Neural progenitor cell (in vitro differentiated cells): Measurements from ENCODE around the gene GABPB2. TPM values are rescaled to one million over a fixed set of nuclear protein-coding genes. Genes with fewer than 3 reads are reported as not detected.

Experiments
- DNase-seq: peaks from one replicate; pipeline ENCODE4 v3.0.0-alpha.2; 2016; ENCODE audit warnings: low spot score
- H2AFZ ChIP-seq: fragments of 200-600 bp; sonication (generic); replicated peaks from 2 replicates; pipeline ENCODE4 v1.6.1; 2016; ENCODE audit warnings: antibody characterized with exemption
- H3F3A ChIP-seq: fragments of 200-600 bp; sonication (generic); 2 replicates; pipeline ENCODE4 v1.6.1; 2016; ENCODE audit warnings: antibody characterized with exemption, low read depth
- H3K27ac ChIP-seq: fragments of 200-600 bp; sonication (generic); 2 replicates; pipeline ENCODE4 v1.5.1; 2016; ENCODE audit warnings: mild to moderate bottlenecking
- H3K27me3 ChIP-seq: fragments of 200-600 bp; sonication (generic); 2 replicates; pipeline ENCODE4 v1.6.1; 2016; ENCODE audit warnings: mild to moderate bottlenecking, moderate library complexity
- H3K36me3 ChIP-seq: fragments of 200-600 bp; sonication (generic); 2 replicates; pipeline ENCODE4 v1.5.1; 2016
- H3K4me1 ChIP-seq: fragments of 200-600 bp; sonication (generic); 2 replicates; pipeline ENCODE4 v1.6.1; 2016; ENCODE audit warnings: mixed run types
- H3K4me2 ChIP-seq: fragments of 200-600 bp; sonication (generic); 2 replicates; pipeline ENCODE4 v1.6.1; 2016
- H3K4me3 ChIP-seq: fragments of 200-600 bp; sonication (generic); 2 replicates; pipeline ENCODE4 v1.5.1; 2016
- H3K79me2 ChIP-seq: fragments of 200-600 bp; sonication (generic); 2 replicates; pipeline ENCODE4 v1.6.1; 2016; ENCODE audit warnings: low read depth
- H3K9ac ChIP-seq: fragments of 200-600 bp; sonication (generic); 2 replicates; pipeline ENCODE4 v1.6.1; 2016
- H3K9me3 ChIP-seq: fragments of 200-600 bp; sonication (generic); 2 replicates; pipeline ENCODE4 v1.5.1; 2016; ENCODE audit warnings: low read depth
- H4K20me1 ChIP-seq: fragments of 200-600 bp; sonication (generic); 2 replicates; pipeline ENCODE4 v1.6.1; 2016; ENCODE audit warnings: low read depth
- H3K27ac Mint-ChIP-seq: 3 replicates; pipeline ENCODE4 v1.8.0; 2021; ENCODE audit warnings: mixed read lengths
- H3K27me3 Mint-ChIP-seq: 2 replicates; pipeline ENCODE4 v1.8.0; 2022; ENCODE audit warnings: low read depth, mild to moderate bottlenecking, inconsistent platforms, moderate library complexity, mixed read lengths; ENCODE audit not compliant: insufficient read depth
- H3K36me3 Mint-ChIP-seq: 3 replicates; pipeline ENCODE4 v1.8.0; 2021; ENCODE audit warnings: mixed read lengths
- H3K4me1 Mint-ChIP-seq: 3 replicates; pipeline ENCODE4 v1.8.0; 2021; ENCODE audit warnings: mixed read lengths
- H3K4me3 Mint-ChIP-seq: 3 replicates; pipeline ENCODE4 v1.8.0; 2021; ENCODE audit warnings: mild to moderate bottlenecking, moderate library complexity, mixed read lengths
- H3K9me3 Mint-ChIP-seq: 3 replicates; pipeline ENCODE4 v1.8.0; 2020; ENCODE audit warnings: mixed read lengths
- EZH2 ChIP-seq: fragments of 200-600 bp; sonication (generic); IDR thresholded peaks from 2 replicates; pipeline ENCODE4 v1.6.1; 2017; ENCODE audit warnings: antibody characterized with exemption, mild to moderate bottlenecking, moderate library complexity
- EZH2phosphoT487 ChIP-seq: fragments of 200-600 bp; sonication (generic); IDR thresholded peaks from 2 replicates; pipeline ENCODE4 v1.6.1; 2017; ENCODE audit warnings: antibody characterized with exemption
- total RNA-seq: library from RNA; depleted of rRNA; stranded (reverse); fragments of >200 nt; gene quantifications from 2 replicates; pipeline ENCODE4 v1.2.3, GENCODE V29; 2015; ENCODE audit warnings: low replicate concordance
- TF ChIP-seq, protein P1 (sequence below): fragments of 200-600 bp; sonication (generic); IDR thresholded peaks from 2 replicates; pipeline ENCODE4 v1.5.1; 2017; ENCODE audit warnings: antibody characterized with exemption, mild to moderate bottlenecking

Gene GABPB2
- 6.5 and 6.9 TPM in 2 replicates for total RNA-seq

DNA sequence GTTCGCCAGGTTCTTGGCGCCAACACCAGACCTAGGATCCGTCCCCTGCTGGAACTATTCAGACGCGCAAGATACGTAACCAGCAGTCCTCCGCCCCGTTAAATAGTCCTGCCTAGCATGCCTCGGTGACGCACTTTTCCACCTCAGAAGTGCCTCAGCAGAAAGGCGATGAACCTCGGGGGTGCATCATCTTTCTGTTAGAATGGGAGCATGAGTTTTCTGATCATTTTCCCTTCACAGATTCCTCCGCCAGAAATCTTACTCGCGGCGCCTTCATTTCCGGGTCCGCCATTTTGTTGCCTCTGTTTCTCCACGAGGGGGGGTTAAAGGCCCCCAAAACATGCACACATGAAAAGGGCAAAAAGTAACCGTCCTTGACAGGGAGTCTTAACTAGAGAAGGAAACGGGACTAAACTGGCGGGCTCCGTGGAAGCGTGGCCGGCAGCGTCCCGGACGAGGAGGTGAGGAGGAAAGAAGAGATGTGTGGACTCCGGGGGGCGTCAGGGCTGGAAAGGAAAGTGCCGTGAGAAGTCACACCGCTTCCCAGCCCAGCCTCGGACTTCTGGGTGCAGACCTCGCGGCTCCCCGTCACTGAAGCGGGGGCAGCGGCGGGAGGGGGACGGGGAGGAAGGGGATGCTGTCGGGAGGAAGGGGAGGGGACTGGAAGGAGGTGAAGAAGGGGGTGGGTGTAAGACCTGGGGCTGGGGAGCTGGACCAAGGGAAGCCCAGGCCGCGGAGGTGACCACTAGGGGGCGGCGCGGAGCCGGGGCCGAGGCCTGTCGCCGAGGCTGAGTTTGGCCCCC lies at the start of gene GABPB2:
Gene GABPB2 (plus strand): TSS at position 288 of the 803 bp plus-strand sequence. CDS start 17,429 bp downstream, outside the sequence.
- H3K27me3 Mint-ChIP-seq: peaks cover 10% of the 10 kb centered on the region
- H3K9me3 Mint-ChIP-seq: no peaks in the 10 kb centered on the region
- peak within 1 kb of the TSS; percentile 99 for H3K27ac Mint-ChIP-seq

DNA sequence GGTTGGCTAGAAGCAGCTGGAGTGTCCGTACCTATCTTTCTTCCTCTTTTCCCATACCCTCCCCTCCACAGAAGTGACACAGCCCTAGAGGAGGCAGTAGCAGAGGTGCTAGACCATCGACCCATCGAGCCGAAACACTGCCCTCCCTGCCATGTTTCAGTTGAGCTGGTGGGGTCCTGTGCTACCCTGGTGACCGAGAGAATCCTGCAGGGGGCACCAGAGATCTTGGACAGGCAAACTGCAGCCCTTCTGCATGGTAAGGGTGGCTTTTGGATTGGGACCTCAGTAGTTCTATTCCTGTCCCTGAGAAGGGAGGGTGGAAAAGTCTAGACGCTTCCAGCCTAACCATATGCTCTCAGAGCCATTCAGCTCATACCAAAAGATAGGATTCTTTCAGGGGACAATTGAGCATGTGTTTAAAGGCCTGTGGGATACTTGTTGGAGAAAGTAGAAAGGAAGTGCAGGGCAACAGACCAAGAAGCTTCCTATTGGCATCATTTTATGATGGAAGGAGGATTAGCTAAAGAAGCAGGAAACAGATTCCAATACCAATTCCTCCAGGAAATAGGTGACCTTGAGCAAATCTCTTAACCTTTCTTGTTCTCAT lies 45.9 kb upstream of the GABPB2 start:
- TF ChIP-seq EZH2 (no peak), EZH2phosphoT487 (no peak)
- TF ChIP-seq, protein P1, sequence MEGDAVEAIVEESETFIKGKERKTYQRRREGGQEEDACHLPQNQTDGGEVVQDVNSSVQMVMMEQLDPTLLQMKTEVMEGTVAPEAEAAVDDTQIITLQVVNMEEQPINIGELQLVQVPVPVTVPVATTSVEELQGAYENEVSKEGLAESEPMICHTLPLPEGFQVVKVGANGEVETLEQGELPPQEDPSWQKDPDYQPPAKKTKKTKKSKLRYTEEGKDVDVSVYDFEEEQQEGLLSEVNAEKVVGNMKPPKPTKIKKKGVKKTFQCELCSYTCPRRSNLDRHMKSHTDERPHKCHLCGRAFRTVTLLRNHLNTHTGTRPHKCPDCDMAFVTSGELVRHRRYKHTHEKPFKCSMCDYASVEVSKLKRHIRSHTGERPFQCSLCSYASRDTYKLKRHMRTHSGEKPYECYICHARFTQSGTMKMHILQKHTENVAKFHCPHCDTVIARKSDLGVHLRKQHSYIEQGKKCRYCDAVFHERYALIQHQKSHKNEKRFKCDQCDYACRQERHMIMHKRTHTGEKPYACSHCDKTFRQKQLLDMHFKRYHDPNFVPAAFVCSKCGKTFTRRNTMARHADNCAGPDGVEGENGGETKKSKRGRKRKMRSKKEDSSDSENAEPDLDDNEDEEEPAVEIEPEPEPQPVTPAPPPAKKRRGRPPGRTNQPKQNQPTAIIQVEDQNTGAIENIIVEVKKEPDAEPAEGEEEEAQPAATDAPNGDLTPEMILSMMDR: peak; percentile 76
- H3K9ac ChIP-seq: no peak overlapping the region

More for the DNA sequence above, at the start of gene GABPB2:
- Histone ChIP-seq H3K36me3 (no peaks in the 10 kb centered on the region), H2AFZ (peak within 1 kb of the TSS; percentile 90), H3K27ac (peak within 1 kb of the TSS; percentile 98), H3K27me3 (no peaks in the 10 kb centered on the region), H3K4me2 (peak within 1 kb of the TSS; percentile 87), H3K9ac (peak within 1 kb of the TSS; percentile 66), H3K4me1 (no peaks in the 10 kb centered on the region), H3F3A (peaks cover 49% of the 10 kb centered on the region), H4K20me1 (no peaks in the 10 kb centered on the region), H3K9me3 (no peaks in the 10 kb centered on the region), H3K4me3 (peak within 1 kb of the TSS; percentile 82), H3K79me2 (peaks cover 42% of the 10 kb centered on the region)
- Mint-ChIP-seq H3K4me3 (peak within 1 kb of the TSS; percentile 92), H3K4me1 (peaks cover 17% of the 10 kb centered on the region), H3K36me3 (peaks cover 23% of the 10 kb centered on the region)
- TF ChIP-seq, protein P1: peak; percentile 81
- TF ChIP-seq EZH2phosphoT487 (no peak), EZH2 (peak; percentile 21)
- peak; percentile 93 for DNase-seq

DNA sequence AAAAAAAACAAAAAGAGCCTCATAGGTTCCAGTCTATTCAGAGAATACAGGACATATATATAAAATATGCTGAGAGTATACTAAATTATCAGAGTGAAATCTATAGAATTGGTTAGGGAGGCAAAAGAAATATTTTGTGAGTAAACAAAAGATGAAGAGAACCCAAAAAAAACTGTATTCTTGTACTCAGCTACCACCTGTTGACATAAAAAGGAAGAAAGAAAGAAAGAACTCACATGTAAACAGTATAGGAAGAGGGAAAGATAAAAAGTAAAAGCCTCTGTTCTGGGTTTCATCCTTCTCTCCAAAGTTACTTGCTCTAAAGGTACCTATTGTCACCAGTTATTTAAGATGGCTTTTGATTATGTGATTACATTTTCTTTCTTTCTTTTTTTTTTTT lies 44.1 kb upstream of the GABPB2 start:
- H3K27ac Mint-ChIP-seq: no peak overlapping the region
- no peak for DNase-seq
- TF ChIP-seq, protein P1: no peak
- TF ChIP-seq EZH2: no peak
- TF ChIP-seq EZH2phosphoT487: no peak
- Histone ChIP-seq H3K4me1 (no peaks in the 10 kb centered on the region), H3K9me3 (no peaks in the 10 kb centered on the region), H3F3A (peaks cover 5% of the 10 kb centered on the region), H3K27ac (no peak overlapping the region), H3K9ac (no peak overlapping the region), H3K27me3 (no peaks in the 10 kb centered on the region), H3K79me2 (no peaks in the 10 kb centered on the region), H3K4me3 (no peak overlapping the region), H3K4me2 (no peak overlapping the region), H3K36me3 (no peaks in the 10 kb centered on the region), H4K20me1 (peaks cover 5% of the 10 kb centered on the region), H2AFZ (no peak overlapping the region)
- peaks cover 21% of the 10 kb centered on the region for H3K36me3 Mint-ChIP-seq
- peaks cover 2% of the 10 kb centered on the region for H3K27me3 Mint-ChIP-seq
- H3K4me3 Mint-ChIP-seq: no peak overlapping the region
- peaks cover 7% of the 10 kb centered on the region for H3K4me1 Mint-ChIP-seq
- H3K9me3 Mint-ChIP-seq: no peaks in the 10 kb centered on the region

More for the DNA sequence above, 45.9 kb upstream of the GABPB2 start:
- H3K4me1 ChIP-seq: no peaks in the 10 kb centered on the region
- H3K36me3 ChIP-seq: no peaks in the 10 kb centered on the region
- H4K20me1 ChIP-seq: peaks cover 5% of the 10 kb centered on the region
- no peak overlapping the region for H3K4me3 Mint-ChIP-seq
- DNase-seq: peak; percentile 83
- no peak overlapping the region for H2AFZ ChIP-seq
- no peak overlapping the region for H3K27ac Mint-ChIP-seq
- no peaks in the 10 kb centered on the region for H3K79me2 ChIP-seq
- no peaks in the 10 kb centered on the region for H3K9me3 Mint-ChIP-seq
- H3K9me3 ChIP-seq: no peaks in the 10 kb centered on the region
- no peak overlapping the region for H3K27ac ChIP-seq
- H3F3A ChIP-seq: peaks cover 5% of the 10 kb centered on the region
- H3K27me3 Mint-ChIP-seq: peaks cover 2% of the 10 kb centered on the region
- peaks cover 21% of the 10 kb centered on the region for H3K36me3 Mint-ChIP-seq
- no peaks in the 10 kb centered on the region for H3K27me3 ChIP-seq
- H3K4me2 ChIP-seq: no peak overlapping the region
- no peak overlapping the region for H3K4me3 ChIP-seq
- H3K4me1 Mint-ChIP-seq: peaks cover 7% of the 10 kb centered on the region
